Neutrophil (primary cell): ENCODE results near the gene C8G.
A peak's percentile ranks its signal among the peaks of the same experiment; 100 is the strongest.

Source experiments
- H3K27ac ChIP-seq: fragments of 200-600 bp; sonication (generic); 2 replicates; pipeline ENCODE4 v1.5.1; 2016; ENCODE audit warnings: mild to moderate bottlenecking, moderate library complexity
- H3K27me3 ChIP-seq: fragments of 200-600 bp; sonication (generic); 2 replicates; pipeline ENCODE4 v1.6.0; 2016; ENCODE audit warnings: mild to moderate bottlenecking
- H3K36me3 ChIP-seq: fragments of 200-600 bp; sonication (generic); 2 replicates; pipeline ENCODE4 v1.5.1; 2017
- H3K4me1 ChIP-seq, 2 experiments: fragments of 200-600 bp in 1 of 2; sonication (generic) in 1 of 2; 1 replicate in 1 of 2; 2 replicates in 1 of 2; pipeline versions ENCODE4 v1.5.1 to v1.6.1; 2013 to 2016; ENCODE audit warnings: low read depth in 1 of 2, low read length in 1 of 2, mild to moderate bottlenecking in 1 of 2, moderate library complexity in 1 of 2; ENCODE audit not compliant: control insufficient read depth in 1 of 2, insufficient read depth in 1 of 2
- H3K4me3 ChIP-seq, 2 experiments: fragments of 200-600 bp in 1 of 2; sonication (generic) in 1 of 2; 1 replicate in 1 of 2; 2 replicates in 1 of 2; pipeline ENCODE4 v1.5.1; 2013 to 2016; ENCODE audit warnings: low read depth in 1 of 2, low read length in 1 of 2, mild to moderate bottlenecking in 1 of 2, moderate library complexity in 1 of 2
- H3K9me3 ChIP-seq: fragments of 200-600 bp; sonication (generic); 2 replicates; pipeline ENCODE4 v1.5.1; 2016
- TF ChIP-seq, protein P1 (sequence below): fragments of 200-600 bp; sonication (generic); IDR thresholded peaks from 2 replicates; pipeline ENCODE4 v1.5.1; 2016; ENCODE audit warnings: antibody characterized with exemption

C8G gene

DNA sequence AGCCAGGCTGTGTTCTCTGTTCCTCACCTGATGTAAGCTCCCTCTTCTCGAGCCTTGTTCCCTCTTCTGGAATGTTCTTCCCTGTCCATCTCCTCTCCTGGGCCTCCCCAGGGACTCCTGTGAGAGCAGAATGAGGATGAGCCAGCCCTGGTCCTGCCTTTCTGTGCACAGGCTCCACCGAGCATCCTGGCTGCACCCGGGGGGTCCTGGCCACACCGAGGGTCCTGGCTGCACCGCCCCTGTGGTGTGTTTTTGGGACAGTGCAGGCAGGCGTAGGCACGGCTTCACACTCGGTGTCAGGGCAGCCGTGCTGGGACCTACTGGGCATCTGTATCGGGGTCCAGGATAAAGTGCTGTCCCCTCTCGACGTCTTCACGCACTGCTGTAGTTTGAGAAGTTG, 18.3 kb upstream of the C8G start:
- Histone ChIP-seq H3K27me3 (no peaks in the 10 kb centered on the region), H3K27ac (no peak overlapping the region), H3K36me3 (peaks cover 48% of the 10 kb centered on the region), H3K4me3 (no peak overlapping the region), H3K9me3 (no peaks in the 10 kb centered on the region), H3K4me1 (peaks cover 8 to 12% of the 10 kb centered on the region in 2 experiments)
- TF ChIP-seq, protein P1, sequence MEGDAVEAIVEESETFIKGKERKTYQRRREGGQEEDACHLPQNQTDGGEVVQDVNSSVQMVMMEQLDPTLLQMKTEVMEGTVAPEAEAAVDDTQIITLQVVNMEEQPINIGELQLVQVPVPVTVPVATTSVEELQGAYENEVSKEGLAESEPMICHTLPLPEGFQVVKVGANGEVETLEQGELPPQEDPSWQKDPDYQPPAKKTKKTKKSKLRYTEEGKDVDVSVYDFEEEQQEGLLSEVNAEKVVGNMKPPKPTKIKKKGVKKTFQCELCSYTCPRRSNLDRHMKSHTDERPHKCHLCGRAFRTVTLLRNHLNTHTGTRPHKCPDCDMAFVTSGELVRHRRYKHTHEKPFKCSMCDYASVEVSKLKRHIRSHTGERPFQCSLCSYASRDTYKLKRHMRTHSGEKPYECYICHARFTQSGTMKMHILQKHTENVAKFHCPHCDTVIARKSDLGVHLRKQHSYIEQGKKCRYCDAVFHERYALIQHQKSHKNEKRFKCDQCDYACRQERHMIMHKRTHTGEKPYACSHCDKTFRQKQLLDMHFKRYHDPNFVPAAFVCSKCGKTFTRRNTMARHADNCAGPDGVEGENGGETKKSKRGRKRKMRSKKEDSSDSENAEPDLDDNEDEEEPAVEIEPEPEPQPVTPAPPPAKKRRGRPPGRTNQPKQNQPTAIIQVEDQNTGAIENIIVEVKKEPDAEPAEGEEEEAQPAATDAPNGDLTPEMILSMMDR = no peak

DNA sequence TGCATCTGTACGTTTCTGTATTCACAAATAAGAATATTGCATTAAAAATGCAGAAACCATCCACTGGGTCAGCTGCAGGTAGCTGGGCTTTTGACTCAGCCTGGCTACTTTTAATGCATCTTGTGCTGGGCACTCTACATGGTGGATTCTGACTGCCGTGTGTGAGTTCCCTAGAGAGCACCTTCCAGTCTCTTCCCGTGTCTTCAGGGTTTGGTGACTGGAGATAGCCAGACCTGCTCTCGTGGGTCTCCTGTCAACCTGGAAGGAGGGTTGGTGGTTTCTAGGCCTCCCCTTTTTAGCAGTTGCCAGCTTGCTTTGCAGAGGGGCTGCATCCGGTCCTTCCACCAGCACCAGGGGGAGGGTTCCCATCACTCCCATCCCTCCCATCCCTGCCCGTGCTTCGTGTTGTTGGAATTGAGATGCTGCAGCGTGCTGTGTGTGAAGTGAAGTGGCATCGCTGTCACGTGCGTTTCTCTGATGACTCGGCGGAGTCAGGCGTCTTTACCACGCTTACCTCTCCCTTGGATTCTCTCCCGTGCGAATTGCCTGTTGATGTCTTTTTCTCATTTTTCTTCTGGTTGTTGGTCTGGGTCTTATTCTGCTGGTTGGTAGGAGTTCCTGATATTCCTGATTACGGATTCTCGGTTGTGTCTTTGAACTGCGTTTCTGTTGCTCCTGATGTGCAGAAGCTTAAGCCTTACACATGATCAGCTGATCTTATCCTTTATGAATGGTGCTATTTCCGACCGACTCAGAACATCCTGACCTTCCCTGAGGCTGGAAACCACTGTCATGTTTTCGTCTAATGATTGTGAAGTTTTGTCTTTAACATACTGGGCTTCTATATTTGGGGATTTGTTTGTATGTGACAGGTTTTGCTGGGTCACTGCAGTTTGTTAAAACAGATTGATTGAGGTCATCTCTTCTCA, 17.4 kb upstream of the C8G start:
- no peak overlapping the region for H3K27ac ChIP-seq
- no peak overlapping the region for H3K4me3 ChIP-seq
- H3K4me1 ChIP-seq = peaks cover 8 to 12% of the 10 kb centered on the region in 2 experiments
- peaks cover 41% of the 10 kb centered on the region for H3K36me3 ChIP-seq
- no peaks in the 10 kb centered on the region for H3K9me3 ChIP-seq
- H3K27me3 ChIP-seq = no peaks in the 10 kb centered on the region
- TF ChIP-seq, protein P1 = no peak

DNA sequence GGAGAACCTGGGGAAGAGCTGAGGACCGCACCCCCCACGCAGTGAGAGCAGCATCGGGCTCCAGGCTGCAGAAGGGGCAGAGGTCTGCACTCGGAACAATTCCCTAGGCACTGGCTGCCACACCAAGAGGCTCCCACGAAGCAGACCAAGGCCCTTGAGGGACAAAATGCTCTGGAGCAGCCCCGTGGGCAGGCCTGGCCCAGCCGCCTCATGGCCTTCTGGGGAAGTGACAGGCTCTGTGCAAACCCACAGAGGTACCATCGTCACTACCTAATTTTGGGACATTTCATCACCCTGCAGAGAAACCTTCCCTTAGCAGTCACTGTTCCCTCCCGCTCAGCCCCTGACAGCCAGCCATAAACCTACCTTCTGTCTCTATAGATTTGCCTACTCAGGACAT, 16.5 kb upstream of the C8G start:
- Histone ChIP-seq H3K36me3 (peaks cover 40% of the 10 kb centered on the region), H3K27ac (peak overlapping the region; percentile 36), H3K4me3 (no peak overlapping the region), H3K27me3 (no peaks in the 10 kb centered on the region), H3K4me1 (peaks cover 8 to 12% of the 10 kb centered on the region in 2 experiments), H3K9me3 (no peaks in the 10 kb centered on the region)
- TF ChIP-seq, protein P1 = no peak

DNA sequence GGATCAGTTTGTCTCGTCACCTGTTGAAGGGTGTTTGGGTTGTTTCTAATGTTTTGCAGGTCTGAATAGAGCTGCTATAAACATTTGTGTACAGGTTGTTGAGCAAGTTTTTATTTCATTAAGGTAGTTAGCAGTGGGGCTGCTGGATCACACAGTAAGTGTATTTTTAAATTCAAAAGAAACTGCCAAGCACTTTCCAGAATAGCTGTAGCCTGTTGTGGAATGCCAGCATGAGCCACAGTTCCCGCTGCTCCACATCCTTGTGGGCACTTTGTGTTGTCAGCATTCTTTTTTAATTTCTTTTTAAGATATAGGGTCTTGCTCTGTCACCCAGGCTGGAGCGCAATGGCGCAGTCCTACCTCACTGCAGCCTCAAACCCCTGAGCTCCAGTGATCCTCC, 15.0 kb upstream of the C8G start:
- Histone ChIP-seq H3K4me3 (no peak overlapping the region), H3K36me3 (peaks cover 26% of the 10 kb centered on the region)

DNA sequence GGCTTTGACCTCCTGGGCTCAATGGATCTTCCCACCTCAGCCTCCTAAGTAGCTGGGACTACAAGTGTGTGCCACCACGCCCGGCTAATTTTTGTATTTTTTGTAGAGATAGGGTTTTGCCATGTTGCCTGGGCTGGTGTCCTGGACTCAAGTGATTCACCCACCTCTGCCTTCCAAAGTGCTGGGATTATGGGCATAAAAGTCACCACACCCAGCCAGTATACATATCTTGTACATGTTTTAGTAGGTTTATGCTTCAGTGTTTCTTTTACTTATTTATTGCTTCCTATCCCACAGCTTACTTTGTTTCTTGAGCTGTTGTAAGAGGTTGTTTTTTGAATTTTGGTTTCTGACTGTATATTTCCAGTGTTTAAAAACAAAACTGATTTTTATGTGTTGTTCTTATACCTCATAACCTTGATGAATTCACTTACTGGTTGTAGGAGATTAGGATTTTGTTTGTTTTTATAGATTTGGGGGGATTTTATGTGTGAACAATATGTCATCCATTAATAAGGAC, 13.4 kb upstream of the C8G start:
- H3K4me1 ChIP-seq = peaks cover 13 to 19% of the 10 kb centered on the region in 2 experiments
- TF ChIP-seq, protein P1 = no peak
- H3K9me3 ChIP-seq = no peaks in the 10 kb centered on the region
- H3K36me3 ChIP-seq = peaks cover 9% of the 10 kb centered on the region
- no peak overlapping the region for H3K4me3 ChIP-seq
- no peak overlapping the region for H3K27ac ChIP-seq
- no peaks in the 10 kb centered on the region for H3K27me3 ChIP-seq

More for the DNA sequence above, 15.0 kb upstream of the C8G start:
- H3K9me3 ChIP-seq = no peaks in the 10 kb centered on the region
- no peak overlapping the region for H3K27ac ChIP-seq
- H3K27me3 ChIP-seq = no peaks in the 10 kb centered on the region
- TF ChIP-seq, protein P1 = no peak
- peaks cover 8 to 12% of the 10 kb centered on the region in 2 experiments for H3K4me1 ChIP-seq
